HCT116 (cell line): ENCODE measurements around the gene VPS35.

Source experiments
- CEBPB ChIP-seq: IDR thresholded peaks from 2 replicates; pipeline ENCODE4 v1.6.1; 2012; ENCODE audit warnings: low read depth
- POLR2AphosphoS5 ChIP-seq: IDR thresholded peaks from 2 replicates; pipeline ENCODE4 v1.6.1; 2011; ENCODE audit warnings: mild to moderate bottlenecking, low read depth, low read length, moderate library complexity

GRCh38 chr16:46687486-46687885 is 1.5 kb downstream of the VPS35 start:
- TF ChIP-seq CEBPB: no peak
- no peak for TF ChIP-seq POLR2AphosphoS5
